Umbilical cord (tissue), 1 donor: Measurements from ENCODE around the gene M1AP. TPM values are rescaled to one million over a fixed set of nuclear protein-coding genes. Genes with fewer than 3 reads are reported as not detected.

Experiments used
- total RNA-seq: library from RNA; depleted of rRNA; stranded (reverse); fragments of >200 nt; gene quantifications from one replicate; pipeline ENCODE4 v1.2.3, GENCODE V29; 2014; ENCODE audit warnings: low replicate concordance; ENCODE audit not compliant: insufficient read depth

The M1AP gene
- total RNA-seq, 1 donor from 2014 or later: 1.9 TPM

Other genes starting within 250 kb of the M1AP start
- 1.4 TPM for gene C2orf81, start 226.7 kb downstream of the M1AP start, total RNA-seq
- gene WDR54, start 226.6 kb downstream of the M1AP start, total RNA-seq: 14.2 TPM
- 17.3 TPM for gene RTKN, start 206.4 kb downstream of the M1AP start, total RNA-seq
- 21.7 TPM for gene INO80B, start 193.2 kb downstream of the M1AP start, total RNA-seq
- 29.4 TPM for gene WBP1, start 189.9 kb downstream of the M1AP start, total RNA-seq
- 40.4 TPM for gene MOGS, start 182.9 kb downstream of the M1AP start, total RNA-seq
- gene MRPL53, start 175.7 kb downstream of the M1AP start, total RNA-seq: 47.4 TPM
- gene CCDC142, start 165.3 kb downstream of the M1AP start, total RNA-seq: 35.2 TPM
- 21.7 TPM for gene TTC31, start 165.2 kb downstream of the M1AP start, total RNA-seq
- gene LBX2, start 148.7 kb downstream of the M1AP start, total RNA-seq: not detected
- 13.5 TPM for gene PCGF1, start 140.6 kb downstream of the M1AP start, total RNA-seq
- gene TLX2, start 133.9 kb downstream of the M1AP start, total RNA-seq: not detected
- 0.24 TPM for gene DQX1, start 122.1 kb downstream of the M1AP start, total RNA-seq
- 41.9 TPM for gene AUP1, start 118.6 kb downstream of the M1AP start, total RNA-seq
- gene HTRA2, start 118.4 kb downstream of the M1AP start, total RNA-seq: 49.4 TPM
- 68.1 TPM for gene LOXL3, start 94.4 kb downstream of the M1AP start, total RNA-seq
- 12.0 TPM for gene DOK1, start 93.6 kb downstream of the M1AP start, total RNA-seq
- 26.5 TPM for gene SEMA4F, start 5.9 kb upstream of the M1AP start, total RNA-seq
- 31.3 TPM for gene HK2, start 185.8 kb upstream of the M1AP start, total RNA-seq